RWPE1 (cell line): Measurements from ENCODE around the gene FUT9.

Experiments used
- CTCF ChIA-PET: fragments of 350-600 bp; sonication (Branson Sonifier 250); formaldehyde crosslinking; extraction: SDS; loops from one replicate; lab custom pipeline; 2021; lab: Yijun Ruan, JAX
- POLR2A ChIA-PET: fragments of 400-600 bp; formaldehyde crosslinking; extraction: SDS; loops from one replicate; lab custom pipeline; 2020; ENCODE audit warnings: antibody characterized with exemption; ENCODE audit not compliant: low non-redundant PET; lab: Yijun Ruan, JAX
- DNase-seq: peaks from one replicate; pipeline ENCODE4 v3.0.0; 2012; ENCODE audit warnings: low spot score
- H3K27ac ChIP-seq: fragments of 450-650 bp; 2 replicates; pipeline ENCODE4 v1.5.1; 2017
- TF ChIP-seq, protein P1 (sequence below): fragments of 450-650 bp; conservative IDR thresholded peaks from 2 replicates; pipeline ENCODE4 v1.5.1; 2017; ENCODE audit warnings: low read depth, mild to moderate bottlenecking

The FUT9 gene

DNA sequence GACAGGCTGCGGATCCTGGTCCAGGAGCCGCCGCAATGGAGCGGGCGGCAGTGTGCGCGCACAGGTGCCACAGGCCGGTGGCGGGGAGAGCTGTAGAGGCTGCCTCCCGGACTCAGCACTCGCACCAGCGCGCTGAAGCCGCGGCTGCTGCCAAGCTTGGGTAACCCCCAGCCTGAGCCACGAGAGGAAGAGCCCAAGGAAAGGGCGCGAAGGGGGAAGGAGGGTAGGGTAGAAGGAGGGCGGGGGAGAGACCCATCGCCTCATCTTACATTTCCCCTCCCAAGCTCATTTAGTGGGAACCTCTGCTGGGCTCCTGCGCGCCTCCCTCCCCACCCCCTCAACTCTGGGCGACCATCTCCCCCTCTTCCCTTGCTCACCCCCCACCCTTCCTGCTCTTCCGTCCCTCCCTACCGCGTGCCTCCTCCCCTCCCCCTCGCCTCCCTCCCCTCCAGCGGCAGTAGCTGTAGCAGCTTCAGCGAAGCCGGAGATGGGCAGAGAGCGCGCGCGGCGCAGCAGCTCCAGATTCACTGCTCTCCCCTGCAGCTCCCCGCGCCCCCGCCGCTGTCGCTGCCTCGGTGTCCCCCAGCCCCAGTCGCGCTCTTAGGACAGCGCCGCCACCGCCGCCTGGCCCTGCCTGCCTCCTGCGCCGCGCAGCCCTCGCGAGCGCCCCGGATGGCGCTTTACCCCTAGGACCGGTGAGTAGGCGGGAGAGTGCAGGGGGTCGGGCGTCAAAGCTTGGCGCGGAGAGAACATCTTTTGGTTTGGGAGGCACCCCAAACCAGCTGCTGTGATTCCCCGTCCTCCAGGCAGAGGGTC lies at the start of gene FUT9:
FUT9 (plus strand) TSS at position 457 of the 816 bp plus-strand sequence. CDS start 187,182 bp downstream, outside the sequence.
- ChIA-PET CTCF (no interaction called here), POLR2A (no interaction called here)
- TF ChIP-seq, protein P1, sequence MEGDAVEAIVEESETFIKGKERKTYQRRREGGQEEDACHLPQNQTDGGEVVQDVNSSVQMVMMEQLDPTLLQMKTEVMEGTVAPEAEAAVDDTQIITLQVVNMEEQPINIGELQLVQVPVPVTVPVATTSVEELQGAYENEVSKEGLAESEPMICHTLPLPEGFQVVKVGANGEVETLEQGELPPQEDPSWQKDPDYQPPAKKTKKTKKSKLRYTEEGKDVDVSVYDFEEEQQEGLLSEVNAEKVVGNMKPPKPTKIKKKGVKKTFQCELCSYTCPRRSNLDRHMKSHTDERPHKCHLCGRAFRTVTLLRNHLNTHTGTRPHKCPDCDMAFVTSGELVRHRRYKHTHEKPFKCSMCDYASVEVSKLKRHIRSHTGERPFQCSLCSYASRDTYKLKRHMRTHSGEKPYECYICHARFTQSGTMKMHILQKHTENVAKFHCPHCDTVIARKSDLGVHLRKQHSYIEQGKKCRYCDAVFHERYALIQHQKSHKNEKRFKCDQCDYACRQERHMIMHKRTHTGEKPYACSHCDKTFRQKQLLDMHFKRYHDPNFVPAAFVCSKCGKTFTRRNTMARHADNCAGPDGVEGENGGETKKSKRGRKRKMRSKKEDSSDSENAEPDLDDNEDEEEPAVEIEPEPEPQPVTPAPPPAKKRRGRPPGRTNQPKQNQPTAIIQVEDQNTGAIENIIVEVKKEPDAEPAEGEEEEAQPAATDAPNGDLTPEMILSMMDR = no peak
- no peak within 1 kb of the TSS for H3K27ac ChIP-seq
- no peak for DNase-seq

DNA sequence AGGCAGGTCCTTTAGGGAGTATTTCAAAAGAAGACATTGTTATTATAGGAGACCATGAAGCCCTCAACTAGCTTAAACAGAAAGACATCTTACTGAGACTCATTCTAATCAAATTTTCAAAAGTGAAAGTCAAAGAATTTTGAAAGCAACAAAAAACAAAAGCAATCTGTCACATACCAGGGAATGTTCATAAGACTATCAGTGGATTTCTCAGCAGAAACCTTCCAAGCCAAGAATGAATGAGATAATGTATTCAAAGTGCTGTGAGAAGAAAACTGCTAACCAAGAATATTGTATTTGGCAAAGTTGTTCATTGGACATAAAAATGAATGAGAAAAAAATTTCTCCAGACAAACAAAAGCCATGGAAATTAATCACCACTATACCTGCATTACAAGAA lies 48.2 kb upstream of the FUT9 start:
- TF ChIP-seq, protein P1 = no peak
- ChIA-PET CTCF (interaction anchor here (0.6 kb wide), 1 partner anchor 640 kb away, joined by 5 read pairs; no protein-coding TSS in a partner anchor), POLR2A (no interaction called here)
- H3K27ac ChIP-seq = no peak overlapping the region
- no peak for DNase-seq

DNA sequence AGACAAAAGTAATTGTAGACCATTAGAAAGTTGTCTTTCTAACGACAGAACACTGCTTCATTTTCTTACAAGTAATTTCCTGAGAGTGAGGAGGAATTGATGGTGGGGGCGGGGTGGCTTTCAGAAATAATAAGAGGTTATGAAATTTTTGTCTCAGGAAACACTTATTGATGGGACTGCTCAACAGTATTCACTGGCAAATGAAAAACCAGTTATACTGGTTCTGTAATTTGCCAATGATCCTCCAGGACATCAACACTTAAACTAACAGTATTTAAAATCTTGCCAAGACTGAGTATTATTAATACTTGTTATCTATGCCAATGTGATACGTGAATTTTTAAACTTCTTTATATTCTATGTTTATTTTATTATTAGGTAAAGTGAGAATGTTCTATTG lies 41.8 kb upstream of the FUT9 start:
- TF ChIP-seq, protein P1 = no peak
- CTCF ChIA-PET = no interaction called here
- POLR2A ChIA-PET = no interaction called here
- DNase-seq = no peak
- no peak overlapping the region for H3K27ac ChIP-seq

DNA sequence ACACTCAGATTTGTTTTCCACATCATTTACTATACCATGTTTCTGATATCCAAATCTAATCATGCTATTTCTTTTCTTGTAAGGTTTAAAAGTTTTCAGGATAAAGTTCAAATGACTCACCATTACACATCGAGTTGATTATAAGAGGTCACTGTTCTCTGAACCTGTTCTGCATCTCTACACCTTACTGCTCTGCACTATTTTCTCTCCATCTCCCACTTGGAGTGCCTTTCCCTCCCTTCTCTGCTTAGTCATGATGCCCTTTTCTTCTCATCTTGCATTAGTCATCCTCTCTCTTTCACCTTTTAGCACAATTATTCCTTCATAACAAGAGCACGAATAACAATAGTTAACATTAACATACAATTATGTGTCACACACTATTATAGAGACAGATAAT lies 37.5 kb upstream of the FUT9 start:
- ChIA-PET CTCF (no interaction called here), POLR2A (no interaction called here)
- TF ChIP-seq, protein P1 = no peak
- H3K27ac ChIP-seq = no peak overlapping the region
- no peak for DNase-seq

DNA sequence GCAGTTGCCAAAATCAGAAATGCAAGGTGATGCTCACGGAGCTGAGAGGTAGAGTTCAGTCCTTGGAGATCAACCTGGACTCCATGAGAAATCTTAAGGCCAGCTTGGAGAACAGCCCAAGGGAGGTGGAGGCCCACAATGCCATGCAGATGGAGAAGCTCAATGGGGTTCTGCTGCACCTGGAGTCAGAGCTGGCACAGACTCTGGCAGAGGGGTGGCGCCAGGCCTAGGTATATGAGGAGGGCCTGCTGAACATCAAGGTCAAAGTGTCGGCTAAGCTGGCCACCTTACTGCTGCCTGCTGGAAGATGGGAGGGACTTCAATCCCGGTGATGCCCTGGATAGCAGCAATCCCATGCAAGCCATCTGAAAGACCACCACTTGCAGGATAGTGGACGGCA lies 23.9 kb upstream of the FUT9 start:
- TF ChIP-seq, protein P1 = no peak
- DNase-seq = no peak
- H3K27ac ChIP-seq = no peak overlapping the region
- ChIA-PET POLR2A (no interaction called here), CTCF (interaction anchor here (0.7 kb wide), 1 partner anchor 38 kb away, joined by 3 read pairs; no protein-coding TSS in a partner anchor)

DNA sequence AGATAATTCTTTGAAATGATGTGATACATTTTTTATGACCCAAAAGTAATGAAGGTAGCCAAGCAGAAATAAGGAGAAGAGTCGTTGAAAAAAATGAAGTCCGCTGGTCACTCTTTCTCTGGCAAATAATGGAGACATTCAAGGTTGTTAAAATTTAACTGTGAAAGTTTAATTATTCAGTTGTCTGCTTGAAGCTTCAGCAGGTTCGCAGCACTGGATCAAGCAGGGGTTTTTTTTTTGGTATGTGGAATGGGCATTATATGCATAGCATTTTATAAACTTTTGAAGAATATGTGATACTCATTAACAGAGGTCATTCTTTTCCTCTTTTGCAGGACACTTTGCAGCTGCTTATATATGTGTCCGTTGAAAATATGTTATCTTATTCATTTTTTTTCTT lies 21.6 kb upstream of the FUT9 start:
- ChIA-PET CTCF (no interaction called here), POLR2A (no interaction called here)
- no peak overlapping the region for H3K27ac ChIP-seq
- TF ChIP-seq, protein P1 = no peak
- no peak for DNase-seq
